SK-MEL-5 (cell line): ENCODE measurements around the gene DCLK3. TPM values are rescaled to one million over a fixed set of nuclear protein-coding genes. Genes with fewer than 3 reads are reported as not detected.
A peak's percentile ranks its signal among the peaks of the same experiment; 100 is the strongest.

Experiments
- DNase-seq: peaks from one replicate; pipeline ENCODE4 v3.0.0-alpha.2; 2016; ENCODE audit warnings: low read depth, low spot score
- in situ Hi-C: cut with HindIII; loops from 2 replicates; pipeline ENCODE4 v1.10.0; 2016; ENCODE audit warnings: low sequenced_read_pairs, high pct_unique_total_duplicates, low pct_unique_long_range_greater_than_20kb
- polyA plus RNA-seq, 2 experiments: library from polyadenylated mRNA; depleted of rRNA; stranded (reverse); fragments of >200 nt; gene quantifications; 2 replicates each; pipeline ENCODE4 v1.2.3, GENCODE V29; 2015
- total RNA-seq: library from RNA; depleted of rRNA; stranded (reverse); fragments of >200 nt; shearing (Covaris generic); gene quantifications from 2 replicates; pipeline ENCODE4 v1.2.3, GENCODE V29; 2014; rRNA removed

Gene DCLK3, protein sequence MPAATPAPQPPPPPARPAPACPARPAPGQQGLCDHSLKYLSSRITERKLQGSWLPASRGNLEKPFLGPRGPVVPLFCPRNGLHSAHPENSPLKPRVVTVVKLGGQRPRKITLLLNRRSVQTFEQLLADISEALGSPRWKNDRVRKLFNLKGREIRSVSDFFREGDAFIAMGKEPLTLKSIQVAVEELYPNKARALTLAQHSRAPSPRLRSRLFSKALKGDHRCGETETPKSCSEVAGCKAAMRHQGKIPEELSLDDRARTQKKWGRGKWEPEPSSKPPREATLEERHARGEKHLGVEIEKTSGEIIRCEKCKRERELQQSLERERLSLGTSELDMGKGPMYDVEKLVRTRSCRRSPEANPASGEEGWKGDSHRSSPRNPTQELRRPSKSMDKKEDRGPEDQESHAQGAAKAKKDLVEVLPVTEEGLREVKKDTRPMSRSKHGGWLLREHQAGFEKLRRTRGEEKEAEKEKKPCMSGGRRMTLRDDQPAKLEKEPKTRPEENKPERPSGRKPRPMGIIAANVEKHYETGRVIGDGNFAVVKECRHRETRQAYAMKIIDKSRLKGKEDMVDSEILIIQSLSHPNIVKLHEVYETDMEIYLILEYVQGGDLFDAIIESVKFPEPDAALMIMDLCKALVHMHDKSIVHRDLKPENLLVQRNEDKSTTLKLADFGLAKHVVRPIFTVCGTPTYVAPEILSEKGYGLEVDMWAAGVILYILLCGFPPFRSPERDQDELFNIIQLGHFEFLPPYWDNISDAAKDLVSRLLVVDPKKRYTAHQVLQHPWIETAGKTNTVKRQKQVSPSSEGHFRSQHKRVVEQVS
- total RNA-seq = not detected in 2 replicates
- polyA plus RNA-seq (2015; cell fraction: cytosol; rRNA removed) = not detected in 2 replicates
- not detected in 2 replicates for polyA plus RNA-seq (2015; cell fraction: nucleus; rRNA removed)

DNA sequence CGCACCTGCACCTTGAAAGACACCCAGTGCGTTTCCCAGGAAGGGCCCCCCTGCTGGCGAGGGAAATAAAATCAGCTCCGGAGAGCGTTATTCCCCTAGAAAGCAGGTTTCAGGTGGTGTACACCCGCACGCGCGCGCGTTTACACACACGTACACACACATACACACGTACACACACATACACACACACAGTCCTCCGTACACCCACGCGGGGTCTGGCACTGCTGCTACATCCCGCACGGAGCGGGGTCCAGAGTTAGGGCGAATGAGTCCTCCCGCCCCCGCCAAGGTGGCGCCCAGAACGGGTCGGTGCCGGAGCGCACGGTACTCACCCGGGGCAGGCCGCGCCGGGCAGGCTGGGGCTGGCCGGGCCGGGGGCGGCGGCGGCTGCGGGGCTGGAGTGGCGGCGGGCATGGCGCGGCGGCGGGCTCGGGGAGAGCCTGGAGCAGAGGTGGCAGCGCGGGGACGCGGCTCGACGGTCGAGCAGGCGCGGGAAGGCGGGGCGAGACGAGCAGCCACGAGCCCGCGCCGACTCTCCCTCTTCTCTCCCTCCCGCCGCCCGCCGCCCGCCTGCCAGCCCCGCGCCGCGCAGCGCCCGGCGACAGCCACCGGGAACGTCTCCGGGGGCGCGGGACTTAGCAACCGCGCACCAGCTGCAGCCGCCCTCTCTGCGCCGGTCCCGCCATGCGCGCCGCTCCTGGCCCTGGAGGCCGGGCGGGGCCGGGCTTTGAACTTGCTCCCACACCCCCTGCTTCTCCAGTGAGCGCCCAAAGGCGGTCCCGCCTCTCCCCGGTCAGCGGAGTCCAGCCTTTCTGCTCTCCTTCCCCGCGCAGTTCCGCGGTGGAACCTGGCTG is at the start of gene DCLK3:
DCLK3 (minus strand) TSS at position 704 of the 854 bp plus-strand sequence; CDS start at position 414, 290 bp downstream.
- DNase-seq = no peak
- in situ Hi-C loops = no loop called here

DNA sequence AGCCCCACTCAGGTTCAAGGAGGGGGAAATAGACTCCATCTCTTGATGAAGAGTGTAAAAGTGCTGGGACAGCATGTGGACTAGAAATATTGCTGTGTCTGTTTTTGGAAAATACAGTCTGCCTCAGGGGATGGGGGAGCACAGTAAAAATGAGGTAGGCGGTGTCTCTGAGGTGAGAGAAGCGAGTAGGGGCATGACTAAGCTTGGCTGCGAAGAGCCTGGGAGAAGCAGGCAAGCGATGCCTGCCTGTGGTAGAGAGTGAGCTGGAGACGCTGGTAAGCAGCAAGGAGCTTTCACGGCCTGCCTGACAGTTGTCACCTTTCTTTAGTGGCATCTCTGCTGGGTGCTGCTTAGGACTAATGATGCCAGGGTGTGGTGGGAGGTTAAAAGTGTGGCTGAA is 49.0 kb upstream of the DCLK3 start:
- DNase-seq = no peak
- in situ Hi-C loops = no loop called here

DNA sequence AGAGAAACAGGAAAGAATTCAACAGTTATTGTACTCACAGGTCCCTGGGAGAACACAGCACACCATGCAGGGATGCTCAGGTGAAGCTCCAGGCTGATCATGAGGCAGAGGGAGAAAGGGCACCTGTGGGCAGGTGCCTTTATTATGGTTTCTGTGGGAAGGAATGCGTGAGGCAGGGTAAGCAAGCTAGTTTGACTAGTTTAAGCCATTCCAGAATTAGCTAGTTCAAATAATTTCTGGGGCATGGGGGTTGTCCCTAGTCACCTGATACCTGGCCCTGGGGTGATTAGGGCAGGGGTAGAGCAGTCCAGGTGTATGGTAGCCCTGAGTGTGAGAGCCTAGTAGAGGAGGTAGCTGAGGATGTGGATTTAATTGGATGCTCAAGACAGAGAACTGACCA is 47.9 kb upstream of the DCLK3 start:
- no peak for DNase-seq
- in situ Hi-C loops = no loop called here

DNA sequence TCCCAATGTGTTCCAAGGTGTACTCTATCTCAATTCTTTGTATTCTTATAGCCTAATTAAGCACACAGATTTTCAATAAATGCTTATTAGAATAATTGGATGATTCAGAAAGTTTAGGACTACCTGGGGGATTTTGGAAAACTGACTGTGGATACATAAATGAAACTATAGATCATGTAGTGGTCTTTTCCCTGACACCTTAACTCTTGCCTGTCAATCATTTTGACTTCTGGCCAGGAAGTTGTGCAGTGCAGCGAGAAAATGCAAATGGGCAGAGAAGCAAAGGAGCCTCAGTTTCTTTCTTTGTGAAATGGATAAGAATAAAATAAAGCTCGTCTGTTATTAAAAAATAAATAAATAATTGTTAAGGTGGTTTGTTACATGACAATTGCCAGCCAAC is 47.4 kb upstream of the DCLK3 start:
- in situ Hi-C loops = no loop called here
- no peak for DNase-seq

DNA sequence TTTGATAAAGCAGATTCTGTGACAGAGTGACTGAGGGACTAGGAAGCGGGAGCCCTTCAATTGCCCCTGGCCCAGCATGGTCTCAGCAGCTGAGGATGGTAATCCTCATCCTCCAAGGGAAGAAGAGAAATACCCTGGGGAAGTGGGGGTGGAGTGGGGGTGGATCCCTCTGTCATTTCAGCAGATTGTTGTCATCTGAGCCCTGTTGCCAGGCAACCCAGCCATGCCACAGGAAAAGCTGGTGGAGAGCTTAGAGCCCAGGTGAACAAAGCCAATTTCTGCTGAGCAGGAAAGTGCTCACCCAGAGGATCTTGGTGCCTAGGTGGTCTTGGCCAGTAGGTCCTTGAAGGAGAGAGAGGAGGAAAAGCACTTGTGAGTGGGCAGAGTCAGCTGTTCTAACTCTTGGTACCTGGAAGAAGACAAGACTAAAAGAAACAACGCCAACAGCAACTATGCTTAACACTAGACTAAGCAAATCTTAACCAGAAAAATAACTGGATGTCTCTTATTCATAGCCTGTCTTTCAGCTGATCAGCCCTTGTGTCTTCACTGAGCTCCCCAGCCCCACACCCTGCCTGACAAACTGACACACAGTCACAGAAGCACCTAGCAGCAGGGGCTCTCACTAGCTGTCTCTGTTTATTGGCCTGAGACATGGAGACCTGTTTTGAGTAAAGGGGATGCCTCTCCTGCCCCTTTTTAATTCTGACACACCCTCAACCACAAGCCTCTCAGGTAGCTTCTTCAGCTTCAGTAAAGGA is 40.1 kb upstream of the DCLK3 start:
- no peak for DNase-seq
- in situ Hi-C loops = no loop called here

DNA sequence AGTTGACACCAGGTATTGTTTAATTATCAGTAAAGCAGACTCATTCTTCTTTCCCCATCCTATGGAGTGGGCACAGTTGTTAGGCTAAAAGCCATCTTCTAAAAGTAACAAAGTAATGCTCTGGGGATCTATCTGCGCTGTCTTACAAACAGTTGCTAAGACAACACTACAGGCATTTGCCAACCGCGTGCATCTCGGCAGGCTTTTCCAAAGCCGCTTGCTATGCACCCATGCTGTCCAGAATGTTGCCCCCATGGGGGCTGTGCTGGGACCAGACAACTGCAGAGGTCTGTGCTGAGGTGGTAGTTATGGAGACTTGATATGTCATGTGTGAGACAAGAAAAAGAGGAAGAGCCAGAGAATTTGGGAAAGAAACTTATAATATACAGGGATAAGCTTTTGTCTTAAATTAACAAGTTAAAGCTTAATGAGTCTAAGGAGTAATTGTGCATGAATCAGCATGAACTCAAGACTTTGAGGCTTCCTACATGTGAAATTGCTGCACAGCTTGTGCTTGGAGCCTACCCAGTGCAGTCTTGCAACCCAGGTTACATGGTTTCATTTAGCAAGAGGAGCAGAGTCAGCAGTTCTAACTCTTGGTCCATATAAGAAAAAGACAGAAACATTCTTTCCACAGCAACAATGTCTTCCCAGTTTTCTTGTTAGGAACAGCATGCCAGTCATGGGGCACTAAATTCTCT is 38.9 kb upstream of the DCLK3 start:
- in situ Hi-C loops = no loop called here

DNA sequence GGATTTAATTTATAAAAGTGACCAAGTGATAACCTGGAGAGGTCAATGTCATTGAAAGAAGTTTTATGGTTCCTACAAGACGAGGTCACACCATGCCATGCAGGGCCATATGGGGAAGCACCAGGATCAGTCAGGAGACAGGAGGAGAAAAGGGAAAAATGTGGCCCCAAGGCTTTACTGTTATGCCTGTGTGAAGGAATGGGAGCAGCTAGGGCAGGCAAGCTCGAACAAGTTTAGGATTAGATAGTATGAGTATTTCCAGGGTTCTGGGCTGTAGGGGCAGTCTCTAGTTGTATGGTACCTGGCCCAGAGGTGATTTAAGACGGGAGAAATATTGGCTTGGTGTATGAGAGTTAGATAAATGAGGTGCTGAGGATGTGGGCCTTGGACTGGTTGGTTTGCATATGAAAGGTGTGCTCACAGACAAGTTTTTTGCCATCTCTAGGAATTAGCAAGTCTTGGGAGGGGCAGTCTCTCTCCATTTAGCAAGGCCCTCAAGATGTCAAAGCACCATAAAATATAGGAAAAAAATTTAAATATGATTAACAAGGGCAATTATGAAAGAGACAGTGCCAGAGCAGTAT is 36.3 kb upstream of the DCLK3 start:
- in situ Hi-C loops = no loop called here
- no peak for DNase-seq

More for the DNA sequence above, 38.9 kb upstream of the DCLK3 start:
- DNase-seq = no peak

DNA sequence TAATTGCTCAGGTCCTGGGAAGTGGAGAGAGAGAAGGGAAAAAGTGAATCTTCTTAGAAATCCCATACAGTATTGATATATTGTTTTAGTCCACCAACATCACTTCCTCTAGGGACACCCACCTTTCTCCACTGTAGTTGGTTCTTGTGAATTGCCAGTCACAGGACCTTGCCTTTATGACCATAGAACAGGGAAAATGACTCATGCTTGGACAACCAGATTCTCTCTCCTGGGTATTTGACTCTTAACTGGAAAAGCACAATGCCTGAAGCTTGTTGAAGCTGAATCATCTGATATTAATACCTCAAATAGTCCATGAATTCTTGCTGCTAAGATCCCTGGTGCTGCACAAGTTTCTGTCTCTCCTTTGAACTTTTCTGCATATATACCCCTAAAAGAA is 32.5 kb upstream of the DCLK3 start:
- DNase-seq = peak; percentile 45
- in situ Hi-C loops = no loop called here

DNA sequence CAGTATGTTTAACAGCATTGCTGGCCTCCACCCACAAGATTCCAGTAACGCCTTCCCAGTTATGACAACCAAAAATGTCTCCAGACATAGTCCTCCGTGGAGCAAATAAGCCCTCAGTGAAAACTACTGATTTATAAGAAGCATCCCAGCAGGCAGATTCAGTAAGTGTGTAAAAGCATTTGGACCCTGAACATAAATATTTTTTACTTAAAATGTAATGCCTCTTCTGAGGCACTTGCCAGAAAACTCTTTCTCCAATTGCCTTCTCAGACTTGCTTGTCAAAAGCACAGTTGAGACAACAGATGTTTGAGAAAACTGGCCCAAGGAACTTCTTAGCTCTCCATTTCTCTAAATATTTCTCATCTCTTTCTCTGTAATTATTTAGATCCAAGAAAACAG is 31.8 kb upstream of the DCLK3 start:
- no peak for DNase-seq
- in situ Hi-C loops = no loop called here

DNA sequence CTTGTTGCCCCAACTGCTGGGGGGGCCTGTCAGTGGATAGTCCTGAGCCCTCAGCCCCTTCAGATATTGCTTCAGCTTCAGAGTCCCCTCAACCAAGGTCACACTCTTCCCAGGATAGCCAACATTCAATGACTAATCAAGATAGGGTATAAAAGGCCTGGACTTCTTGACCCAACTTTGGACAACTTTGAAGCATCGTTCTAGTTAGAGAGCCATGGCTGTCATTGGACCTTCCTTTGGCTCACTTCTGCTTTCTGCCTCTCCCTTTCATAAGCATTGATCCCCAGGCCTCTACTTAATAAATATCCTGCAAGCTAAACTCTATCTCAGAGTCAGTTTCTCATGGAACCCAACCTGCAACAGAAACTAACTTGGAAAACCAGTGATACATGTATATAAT is 31.3 kb upstream of the DCLK3 start:
- in situ Hi-C loops = no loop called here
- DNase-seq = no peak

DNA sequence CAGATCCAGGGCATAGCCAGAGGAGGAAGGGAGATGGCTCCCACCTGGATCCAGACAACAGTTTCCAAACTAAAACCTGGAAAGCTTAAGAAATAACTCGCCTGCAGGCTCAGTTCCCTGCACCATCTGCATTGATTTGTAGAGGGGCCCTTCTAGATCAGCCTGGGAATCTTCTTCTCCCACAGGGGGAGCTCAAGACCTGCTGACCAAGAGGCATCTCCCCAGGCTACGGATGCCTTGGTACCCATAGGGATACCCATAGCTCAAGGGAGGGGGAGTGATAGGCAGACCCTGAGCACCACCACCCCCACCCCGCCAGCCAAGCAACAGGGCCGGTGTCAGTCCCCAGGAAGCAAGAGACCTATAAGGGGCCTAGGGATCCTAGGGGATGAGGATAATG is 28.0 kb upstream of the DCLK3 start:
- peak; percentile 77 for DNase-seq
- in situ Hi-C loops = no loop called here

DNA sequence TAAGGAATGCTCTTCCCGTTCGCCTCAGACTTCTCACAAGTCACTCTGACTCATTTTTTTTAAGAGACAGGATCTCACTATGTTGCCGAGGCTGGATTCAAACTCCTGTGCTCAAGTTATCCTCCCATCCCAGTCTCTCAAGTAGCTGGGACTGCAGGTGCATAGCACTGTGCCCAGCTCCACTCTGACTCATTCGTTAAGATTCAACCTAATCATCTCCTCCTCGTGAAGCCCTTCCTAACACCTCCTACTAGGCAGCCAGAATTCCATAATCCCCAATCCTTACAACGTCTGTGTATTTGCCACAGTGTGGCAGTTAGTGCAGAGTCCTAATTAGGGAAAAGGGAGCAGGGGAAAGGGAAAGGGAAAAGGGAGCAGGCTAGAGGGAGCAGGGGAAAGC is 26.4 kb upstream of the DCLK3 start:
- DNase-seq = no peak
- in situ Hi-C loops = no loop called here

DNA sequence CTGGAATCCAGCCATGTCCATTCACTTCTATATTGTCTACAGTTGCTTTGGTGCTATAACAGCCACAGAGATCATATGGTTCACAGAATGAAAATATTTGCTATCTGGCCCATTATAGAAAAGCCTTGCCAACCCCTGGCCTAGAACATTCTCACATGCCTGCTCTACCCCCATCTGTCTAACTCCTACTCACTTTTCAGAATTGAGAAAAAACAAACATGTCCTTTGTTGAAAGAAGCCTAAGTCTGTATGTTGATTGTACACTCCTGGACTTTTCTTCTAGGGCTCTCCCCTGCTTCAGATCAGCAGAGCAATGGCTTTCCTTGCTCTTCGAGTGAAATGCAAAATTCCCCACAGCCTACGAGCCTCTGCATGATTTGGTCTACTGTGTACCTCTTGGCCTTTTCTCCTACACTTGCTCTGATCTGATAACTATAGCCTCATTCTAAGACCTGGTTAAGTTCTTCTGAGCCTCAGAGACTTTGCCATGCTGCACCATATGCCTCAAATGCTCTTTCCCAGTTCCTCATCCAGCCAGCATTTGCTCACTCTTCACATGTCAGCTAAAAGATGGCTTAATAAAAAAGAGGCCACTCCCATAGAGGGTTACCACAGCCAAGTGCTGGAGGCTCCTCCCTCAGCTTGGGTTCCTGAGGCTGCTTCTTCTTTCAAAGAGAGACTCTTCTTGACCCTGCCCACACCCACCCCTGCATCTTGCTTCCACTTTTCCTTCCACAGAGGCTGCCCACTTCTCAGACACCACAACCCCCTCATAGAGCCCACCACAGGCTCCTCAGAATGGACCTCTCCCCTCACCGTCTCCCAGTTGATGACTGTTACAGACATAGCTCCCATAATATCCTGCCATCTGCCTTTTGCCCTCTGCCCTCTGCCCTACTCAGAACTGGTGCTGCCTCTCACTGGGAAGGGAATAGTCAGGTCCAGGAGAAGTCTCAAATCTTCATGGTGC is 22.9 kb upstream of the DCLK3 start:
- in situ Hi-C loops = no loop called here

DNA sequence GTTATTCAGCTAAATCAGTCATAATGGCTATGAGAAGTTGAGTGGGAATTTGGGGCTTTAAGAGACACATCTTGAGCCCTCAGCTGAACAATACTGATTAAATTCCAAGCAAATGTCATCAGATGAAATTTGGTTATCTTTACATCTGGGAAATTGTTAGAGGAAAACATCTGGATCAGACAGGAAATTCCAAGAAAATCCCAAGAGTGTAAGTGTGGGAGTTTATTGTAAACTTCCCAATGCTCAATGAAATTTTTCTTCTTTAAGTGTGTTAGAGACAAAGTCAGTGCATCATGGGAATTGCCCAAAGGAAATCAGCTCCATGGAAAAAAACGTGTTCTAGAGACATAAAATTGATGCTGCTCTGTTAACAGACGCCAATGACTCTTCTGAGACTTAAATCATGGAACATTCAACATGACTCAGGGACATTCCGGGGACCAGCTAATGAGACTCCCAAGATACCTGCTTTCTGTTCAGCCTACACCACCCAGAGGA is 19.8 kb upstream of the DCLK3 start:
- DNase-seq = no peak
- in situ Hi-C loops = no loop called here

More for the DNA sequence above, 22.9 kb upstream of the DCLK3 start:
- DNase-seq = no peak
